HAP-1 (cell line): ENCODE data around the gene LACC1.

Experiments used
- DNase-seq, 2 experiments: peaks; one replicate each; pipeline ENCODE4 v3.0.0-alpha.2; 2016 to 2020; ENCODE audit warnings: low spot score in 2 of 2
- H3K27me3 ChIP-seq: fragments of 250-450 bp; sonication (Bioruptor Pico); 2 replicates; pipeline ENCODE4 v1.5.1; 2020; ENCODE audit warnings: low read depth, mild to moderate bottlenecking, moderate library complexity
- H3K36me3 ChIP-seq: fragments of 250-450 bp; sonication (Bioruptor Pico); replicated peaks from 2 replicates; pipeline ENCODE4 v1.5.1; 2020; ENCODE audit warnings: mild to moderate bottlenecking
- H3K4me1 ChIP-seq: fragments of 250-450 bp; sonication (Bioruptor Pico); 2 replicates; pipeline ENCODE4 v1.5.1; 2020; ENCODE audit warnings: mild to moderate bottlenecking
- H3K4me3 ChIP-seq: fragments of 250-450 bp; sonication (Bioruptor Pico); 2 replicates; pipeline ENCODE4 v1.5.1; 2020; ENCODE audit warnings: mild to moderate bottlenecking, moderate library complexity
- H3K9me3 ChIP-seq: fragments of 250-450 bp; sonication (Bioruptor Pico); 2 replicates; pipeline ENCODE4 v1.5.1; 2020; ENCODE audit warnings: mild to moderate bottlenecking, moderate library complexity
- in situ Hi-C: fragments of 300-500 bp; cut with MboI; formaldehyde crosslinking; loops from 3 replicates; pipeline ENCODE4 v1.14.3; 2020; ENCODE audit warnings: low sequenced_read_pairs, inconsistent platforms, mixed read lengths

LACC1 gene

DNA sequence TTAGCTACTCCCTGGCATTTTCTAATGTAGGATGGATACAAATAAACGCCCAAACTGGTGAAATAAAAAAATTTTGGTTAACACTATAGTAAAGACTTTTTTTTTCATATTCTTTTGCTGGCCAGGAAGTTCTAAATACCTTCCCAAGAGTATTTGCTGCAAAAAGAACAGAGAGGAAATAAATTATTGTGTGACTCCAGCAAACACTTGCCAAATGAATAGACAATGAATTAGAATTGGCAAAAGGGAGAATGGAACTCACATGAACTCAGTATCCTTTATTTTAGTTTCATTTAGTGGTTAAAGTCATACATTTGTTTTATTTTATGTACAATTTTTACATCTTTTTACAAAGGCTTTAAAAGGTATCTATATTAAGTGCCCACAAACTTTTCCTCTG lies 58.1 kb downstream of the LACC1 start:
- no peaks in the 10 kb centered on the region; the same call in 1 of the 2 replicates for H3K27me3 ChIP-seq
- in situ Hi-C loops: no loop called here

DNA sequence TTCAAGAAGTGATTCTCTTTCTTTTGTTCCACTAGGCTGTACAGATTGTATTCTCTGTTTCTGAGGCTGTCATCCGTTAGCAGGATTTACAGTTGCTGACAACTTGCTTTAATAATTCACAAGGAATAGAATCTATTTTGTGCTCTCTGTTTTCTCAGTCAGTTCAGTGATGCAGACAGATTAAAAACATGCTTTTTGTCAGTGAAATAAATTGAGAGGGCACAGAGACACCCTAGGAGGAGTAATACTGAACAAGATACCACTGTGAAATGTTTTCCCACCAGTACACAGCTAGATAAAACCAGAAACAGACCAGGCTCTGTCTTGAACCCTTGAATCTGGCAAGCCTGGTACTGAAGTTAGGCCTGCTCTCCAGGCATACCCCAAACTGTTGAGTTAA lies 58.7 kb downstream of the LACC1 start:
- Histone ChIP-seq H3K9me3 (no peaks in the 10 kb centered on the region), H3K4me1 (no peaks in the 10 kb centered on the region), H3K36me3 (no peaks in the 10 kb centered on the region), H3K27me3 (no peaks in the 10 kb centered on the region; the same call in 1 of the 2 replicates), H3K4me3 (no peak overlapping the region)
- in situ Hi-C loops: no loop called here
- DNase-seq: no peak

More for the DNA sequence above, 58.1 kb downstream of the LACC1 start:
- Histone ChIP-seq H3K4me1 (no peaks in the 10 kb centered on the region), H3K36me3 (no peaks in the 10 kb centered on the region), H3K9me3 (no peaks in the 10 kb centered on the region), H3K4me3 (no peak overlapping the region)
- no peak for DNase-seq

DNA sequence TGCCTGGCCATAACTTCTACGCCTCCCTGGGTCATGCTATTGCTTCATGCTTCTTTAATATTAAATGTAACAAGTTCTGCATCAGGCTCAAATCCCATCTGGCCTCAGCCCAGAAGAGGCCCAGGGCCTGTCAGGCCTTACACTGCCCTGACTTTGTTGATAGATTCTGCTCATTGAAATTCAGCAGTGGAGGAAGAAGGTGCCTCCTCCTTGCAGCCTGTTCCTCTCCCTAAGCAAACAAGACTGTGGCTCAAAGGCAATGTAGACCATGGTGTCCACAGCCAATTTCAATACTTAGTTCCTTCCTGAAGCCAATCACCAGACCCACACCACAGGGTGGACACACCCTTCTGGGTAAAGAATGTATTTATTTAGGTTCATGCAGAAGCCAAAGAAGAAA lies 59.4 kb downstream of the LACC1 start:
- Histone ChIP-seq H3K27me3 (no peaks in the 10 kb centered on the region; the same call in 1 of the 2 replicates), H3K4me3 (no peak overlapping the region), H3K4me1 (no peaks in the 10 kb centered on the region), H3K36me3 (no peaks in the 10 kb centered on the region), H3K9me3 (no peaks in the 10 kb centered on the region)
- DNase-seq: no peak
- in situ Hi-C loops: no loop called here

DNA sequence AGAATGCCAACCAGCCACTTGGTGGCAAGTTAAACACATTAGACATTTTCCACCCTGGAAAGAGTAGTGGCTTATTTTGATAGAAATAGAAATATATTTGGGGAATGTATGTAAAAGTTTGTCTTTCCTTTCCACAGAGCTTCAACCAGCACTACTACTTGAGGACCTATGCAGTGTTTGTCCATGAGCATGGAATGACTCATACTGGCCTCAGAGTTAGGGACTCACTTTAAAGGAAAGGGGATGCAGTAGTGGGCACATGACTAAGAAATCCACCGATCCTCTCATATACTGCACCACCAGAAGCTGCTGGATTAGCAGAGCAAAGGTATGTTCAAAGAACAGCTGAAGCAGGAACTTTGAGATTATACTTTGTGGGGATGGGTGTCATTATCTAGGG lies 62.6 kb downstream of the LACC1 start:
- no peak for DNase-seq
- Histone ChIP-seq H3K4me3 (no peak overlapping the region), H3K9me3 (no peaks in the 10 kb centered on the region), H3K4me1 (no peaks in the 10 kb centered on the region), H3K27me3 (no peaks in the 10 kb centered on the region; the same call in 1 of the 2 replicates), H3K36me3 (no peaks in the 10 kb centered on the region)
- in situ Hi-C loops: no loop called here
